Activated CD4-positive, alpha-beta memory T cell treated with anti-CD3 and anti-CD28 coated beads for 36 hours (primary cell): ENCODE measurements around the gene ZNF143. TPM values are rescaled to one million over a fixed set of nuclear protein-coding genes. Genes with fewer than 3 reads are reported as not detected.

Experiments
- CTCF ChIA-PET: fragments of 350-600 bp; sonication (Branson Sonifier 250); formaldehyde crosslinking; loops from one replicate; lab custom pipeline; 2021; ENCODE audit warnings: antibody characterized with exemption, inconsistent platforms; lab: Charles Lee
- POLR2A ChIA-PET: fragments of 350-600 bp; sonication (Branson Sonifier 250); formaldehyde crosslinking; loops from one replicate; lab custom pipeline; 2021; ENCODE audit warnings: antibody characterized with exemption; lab: Charles Lee
- DNase-seq: peaks from one replicate; pipeline ENCODE4 v3.0.0-alpha.2; 2020
- H3K27ac Mint-ChIP-seq: one replicate; pipeline ENCODE4 v1.8.0; 2021; ENCODE audit warnings: mixed read lengths
- H3K27me3 Mint-ChIP-seq: one replicate; pipeline ENCODE4 v1.8.0; 2021; ENCODE audit warnings: mixed read lengths
- H3K36me3 Mint-ChIP-seq: one replicate; pipeline ENCODE4 v1.8.0; 2021; ENCODE audit warnings: mixed read lengths
- H3K4me1 Mint-ChIP-seq: one replicate; pipeline ENCODE4 v1.8.0; 2021; ENCODE audit warnings: low read depth, mixed read lengths
- H3K4me3 Mint-ChIP-seq: one replicate; pipeline ENCODE4 v1.8.0; 2021; ENCODE audit warnings: mild to moderate bottlenecking, mixed read lengths
- H3K9me3 Mint-ChIP-seq: one replicate; pipeline ENCODE4 v1.8.0; 2021; ENCODE audit warnings: mixed read lengths
- intact Hi-C: fragments of 100-400 bp; cut with micrococcal nuclease; formaldehyde crosslinking; loops from one replicate; pipeline ENCODE4 v1.15.1; 2023
- total RNA-seq, 2 experiments: library from RNA; stranded (reverse); gene quantifications; one replicate each; pipeline ENCODE4 v1.2.3, GENCODE V29; 2021

The ZNF143 gene
- total RNA-seq, 2 experiments from 2014 or later, result 45.4 to 48.2 TPM

GRCh38 chr11:9462172-9462799 lies 1.5 kb downstream of the ZNF143 start:
- Mint-ChIP-seq H3K4me1 (peaks cover 21% of the 10 kb centered on the region), H3K27me3 (no peaks in the 10 kb centered on the region), H3K9me3 (no peaks in the 10 kb centered on the region), H3K4me3 (peak overlapping the region; percentile 95), H3K27ac (peak overlapping the region; percentile 99), H3K36me3 (peaks cover 9% of the 10 kb centered on the region)
- intact Hi-C loops, result loop anchor here (5.0 kb wide), 4 partner anchors 100 to 995 kb away; partner anchors contain the start of genes ADM, AMPD3 and NRIP3
- no peak for DNase-seq
- ChIA-PET CTCF (interaction anchor here (0.7 to 1.3 kb wide), 3 partner anchors 44 to 296 kb away, joined by 3 to 4 read pairs (median 3); no protein-coding TSS in a partner anchor), POLR2A (interaction anchor here (0.7 to 2.1 kb wide), 4 partner anchors 109 to 780 kb away, joined by 3 to 11 read pairs (median 5); partner anchors contain the start of genes RPL27A and TRIM66)

GRCh38 chr11:9462806-9463537 lies 2.2 kb downstream of the ZNF143 start:
- intact Hi-C loops, result loop anchor here (5.0 kb wide), 4 partner anchors 101 to 994 kb away; partner anchors contain the start of genes ADM, AMPD3 and NRIP3
- CTCF ChIA-PET, result interaction anchor here (1.3 kb wide), 1 partner anchor 43 kb away, joined by 4 read pairs; no protein-coding TSS in a partner anchor
- no peaks in the 10 kb centered on the region for H3K27me3 Mint-ChIP-seq
- H3K9me3 Mint-ChIP-seq, result no peaks in the 10 kb centered on the region
- H3K4me1 Mint-ChIP-seq, result peaks cover 24% of the 10 kb centered on the region
- no peak for DNase-seq
- peak overlapping the region; percentile 76 for H3K27ac Mint-ChIP-seq
- peaks cover 9% of the 10 kb centered on the region for H3K36me3 Mint-ChIP-seq
- peak overlapping the region; percentile 95 for H3K4me3 Mint-ChIP-seq
- POLR2A ChIA-PET, result interaction anchor here (2.1 kb wide), 1 partner anchor 149 kb away, joined by 5 read pairs; no protein-coding TSS in a partner anchor

- H3K27me3 Mint-ChIP-seq, result no peaks in the 10 kb centered on the region
- DNase-seq, result no peak
- H3K9me3 Mint-ChIP-seq, result no peaks in the 10 kb centered on the region
- H3K4me1 Mint-ChIP-seq, result peaks cover 6% of the 10 kb centered on the region
- ChIA-PET POLR2A (interaction anchor here (1.3 kb wide), 1 partner anchor 10 kb away, joined by 4 read pairs; the partner anchor contains the start of gene ZNF143), CTCF (no interaction called here)
- peaks cover 17% of the 10 kb centered on the region for H3K36me3 Mint-ChIP-seq
- H3K27ac Mint-ChIP-seq, result no peak overlapping the region
- H3K4me3 Mint-ChIP-seq, result no peak overlapping the region
- intact Hi-C loops, result no loop called here
Observed at GRCh38 chr11:9470765-9471164, 10.0 kb downstream of the ZNF143 start.

GRCh38 chr11:9473408-9473807 lies 12.6 kb downstream of the ZNF143 start:
- POLR2A ChIA-PET, result interaction anchor here (0.6 kb wide), 1 partner anchor 488 kb away, joined by 3 read pairs; no protein-coding TSS in a partner anchor
- peaks cover 21% of the 10 kb centered on the region for H3K36me3 Mint-ChIP-seq
- no peak for DNase-seq

GRCh38 chr11:9479899-9480298 lies 19.1 kb downstream of the ZNF143 start:
- ChIA-PET CTCF (interaction anchor here (3.6 kb wide), 1 partner anchor 27 kb away, joined by 23 read pairs; no protein-coding TSS in a partner anchor), POLR2A (interaction anchor here (2.0 kb wide), 1 partner anchor 19 kb away, joined by 6 read pairs; the partner anchor contains the start of gene ZNF143)
- intact Hi-C loops, result no loop called here
- Mint-ChIP-seq H3K27me3 (no peaks in the 10 kb centered on the region), H3K4me3 (no peak overlapping the region), H3K36me3 (peaks cover 16% of the 10 kb centered on the region), H3K4me1 (no peaks in the 10 kb centered on the region), H3K27ac (no peak overlapping the region), H3K9me3 (no peaks in the 10 kb centered on the region)
- no peak for DNase-seq

More at GRCh38 chr11:9473408-9473807, 12.6 kb downstream of the ZNF143 start:
- H3K4me3 Mint-ChIP-seq, result no peak overlapping the region
- H3K4me1 Mint-ChIP-seq, result peaks cover 2% of the 10 kb centered on the region
- no peaks in the 10 kb centered on the region for H3K27me3 Mint-ChIP-seq
- intact Hi-C loops, result no loop called here
- CTCF ChIA-PET, result interaction anchor here (1.3 to 1.8 kb wide), 2 partner anchors 17 to 33 kb away, joined by 4 to 6 read pairs; no protein-coding TSS in a partner anchor
- no peaks in the 10 kb centered on the region for H3K9me3 Mint-ChIP-seq
- H3K27ac Mint-ChIP-seq, result no peak overlapping the region

- POLR2A ChIA-PET, result no interaction called here
- CTCF ChIA-PET, result interaction anchor here (1.7 kb wide), 1 partner anchor 18 kb away, joined by 12 read pairs; no protein-coding TSS in a partner anchor
Observed at GRCh38 chr11:9489080-9489765, 28.4 kb downstream of the ZNF143 start.

GRCh38 chr11:9490376-9490775 lies 29.6 kb downstream of the ZNF143 start:
- H3K4me3 Mint-ChIP-seq, result no peak overlapping the region
- H3K36me3 Mint-ChIP-seq, result peaks cover 13% of the 10 kb centered on the region
- ChIA-PET CTCF (interaction anchor here (1.7 to 1.8 kb wide), 2 partner anchors 16 to 17 kb away, joined by 4 to 12 read pairs; no protein-coding TSS in a partner anchor), POLR2A (no interaction called here)
- no peak for DNase-seq
- H3K9me3 Mint-ChIP-seq, result no peaks in the 10 kb centered on the region
- no peaks in the 10 kb centered on the region for H3K27me3 Mint-ChIP-seq
- no peak overlapping the region for H3K27ac Mint-ChIP-seq
- intact Hi-C loops, result no loop called here
- no peaks in the 10 kb centered on the region for H3K4me1 Mint-ChIP-seq

More at GRCh38 chr11:9489080-9489765, 28.4 kb downstream of the ZNF143 start:
- no peaks in the 10 kb centered on the region for H3K4me1 Mint-ChIP-seq
- no peak overlapping the region for H3K27ac Mint-ChIP-seq
- no peak for DNase-seq
- no peaks in the 10 kb centered on the region for H3K27me3 Mint-ChIP-seq
- intact Hi-C loops, result no loop called here
- peaks cover 13% of the 10 kb centered on the region for H3K36me3 Mint-ChIP-seq
- H3K4me3 Mint-ChIP-seq, result no peak overlapping the region
- H3K9me3 Mint-ChIP-seq, result no peaks in the 10 kb centered on the region

- H3K27ac Mint-ChIP-seq, result no peak overlapping the region
- H3K27me3 Mint-ChIP-seq, result no peaks in the 10 kb centered on the region
- ChIA-PET CTCF (interaction anchor here (1.6 kb wide), 1 partner anchor 244 kb away, joined by 3 read pairs; no protein-coding TSS in a partner anchor), POLR2A (no interaction called here)
- H3K4me3 Mint-ChIP-seq, result no peak overlapping the region
- H3K36me3 Mint-ChIP-seq, result peaks cover 27% of the 10 kb centered on the region
- intact Hi-C loops, result no loop called here
- no peaks in the 10 kb centered on the region for H3K4me1 Mint-ChIP-seq
- H3K9me3 Mint-ChIP-seq, result no peaks in the 10 kb centered on the region
- DNase-seq, result no peak
Observed at GRCh38 chr11:9493492-9493891, 32.7 kb downstream of the ZNF143 start.

GRCh38 chr11:9494316-9494715 lies 33.5 kb downstream of the ZNF143 start:
- no peak for DNase-seq
- Mint-ChIP-seq H3K27ac (no peak overlapping the region), H3K4me1 (no peaks in the 10 kb centered on the region), H3K27me3 (no peaks in the 10 kb centered on the region), H3K36me3 (peaks cover 28% of the 10 kb centered on the region), H3K4me3 (no peak overlapping the region), H3K9me3 (no peaks in the 10 kb centered on the region)
- ChIA-PET CTCF (interaction anchor here (1.3 kb wide), 1 partner anchor 12 kb away, joined by 3 read pairs; no protein-coding TSS in a partner anchor), POLR2A (no interaction called here)
- intact Hi-C loops, result no loop called here

GRCh38 chr11:9495803-9496514 lies 35.1 kb downstream of the ZNF143 start:
- intact Hi-C loops, result no loop called here
- DNase-seq, result no peak
- Mint-ChIP-seq H3K4me3 (no peak overlapping the region), H3K36me3 (peaks cover 29% of the 10 kb centered on the region), H3K4me1 (no peaks in the 10 kb centered on the region), H3K9me3 (no peaks in the 10 kb centered on the region), H3K27ac (no peak overlapping the region), H3K27me3 (no peaks in the 10 kb centered on the region)
- POLR2A ChIA-PET, result no interaction called here
- CTCF ChIA-PET, result interaction anchor here (3.8 kb wide), 1 partner anchor 11 kb away, joined by 38 read pairs; no protein-coding TSS in a partner anchor
